Stimulated activated naive CD4-positive, alpha-beta T cell treated with Interleukin-2 at 50 U/mL for 16 hours (primary cell): ENCODE results near the gene MAGEA3.
"Not testable (repeated sequence)": the region's sequence is repeated elsewhere in the genome, so short reads cannot be mapped to it uniquely, and the experiment has no call there.

Experiments
- DNase-seq: peaks from one replicate; lab custom pipeline; 2025; lab: John Stamatoyannopoulos, UW

Gene MAGEA3

DNA sequence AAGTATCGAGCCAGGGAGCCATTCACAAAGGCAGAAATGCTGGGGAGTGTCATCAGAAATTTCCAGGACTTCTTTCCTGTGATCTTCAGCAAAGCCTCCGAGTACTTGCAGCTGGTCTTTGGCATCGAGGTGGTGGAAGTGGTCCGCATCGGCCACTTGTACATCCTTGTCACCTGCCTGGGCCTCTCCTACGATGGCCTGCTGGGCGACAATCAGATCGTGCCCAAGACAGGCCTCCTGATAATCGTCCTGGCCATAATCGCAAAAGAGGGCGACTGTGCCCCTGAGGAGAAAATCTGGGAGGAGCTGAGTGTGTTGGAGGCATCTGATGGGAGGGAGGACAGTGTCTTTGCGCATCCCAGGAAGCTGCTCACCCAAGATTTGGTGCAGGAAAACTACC is 37.9 kb downstream of the MAGEA3 start:
- DNase-seq = not testable (repeated sequence)

DNA sequence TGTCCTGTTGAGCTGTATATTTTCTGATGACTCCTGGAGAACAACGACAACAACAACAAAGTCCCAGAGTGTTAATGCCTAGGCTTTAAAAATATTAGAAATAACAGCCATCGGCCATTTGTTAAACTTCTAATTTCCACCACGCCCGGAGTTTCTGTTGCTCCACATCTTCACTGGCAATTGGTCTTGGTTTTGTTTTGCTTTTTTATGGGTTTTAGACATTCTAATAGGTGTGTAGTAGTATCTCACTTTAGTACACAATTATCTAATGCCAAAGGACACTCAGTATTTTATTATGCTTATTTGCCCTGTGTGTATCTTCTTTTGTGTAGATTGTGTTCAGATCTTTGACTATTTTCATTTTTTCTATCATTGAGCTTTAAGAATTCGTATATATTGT is 40.0 kb downstream of the MAGEA3 start:
- DNase-seq = no peak
